Smooth muscle cell (in vitro differentiated cells): ENCODE measurements around the gene SPIRE1. TPM values are rescaled to one million over a fixed set of nuclear protein-coding genes. Genes with fewer than 3 reads are reported as not detected.

ENCODE experiments used
- DNase-seq: peaks from one replicate; lab custom pipeline; 2025; ENCODE audit not compliant: unreplicated experiment; lab: John Stamatoyannopoulos, UW
- H2AFZ ChIP-seq: fragments of 200-600 bp; sonication (generic); 2 replicates; pipeline ENCODE4 v1.6.0; 2016; ENCODE audit warnings: antibody characterized with exemption, low read depth, mild to moderate bottlenecking
- H3F3A ChIP-seq: fragments of 200-600 bp; sonication (generic); 2 replicates; pipeline ENCODE4 v1.6.0; 2017; ENCODE audit warnings: antibody characterized with exemption, low read depth
- H3K27ac ChIP-seq: fragments of 200-600 bp; sonication (generic); 2 replicates; pipeline ENCODE4 v1.5.1; 2016; ENCODE audit warnings: low read depth, mild to moderate bottlenecking
- H3K27me3 ChIP-seq: fragments of 200-600 bp; sonication (generic); 2 replicates; pipeline ENCODE4 v1.6.1; 2016; ENCODE audit warnings: low read depth, mild to moderate bottlenecking
- H3K36me3 ChIP-seq: fragments of 200-600 bp; sonication (generic); 2 replicates; pipeline ENCODE4 v1.5.1; 2016; ENCODE audit warnings: low read depth
- H3K4me1 ChIP-seq: fragments of 200-600 bp; sonication (generic); 2 replicates; pipeline ENCODE4 v1.5.1; 2016; ENCODE audit warnings: low read depth
- H3K4me2 ChIP-seq: fragments of 200-600 bp; sonication (generic); 2 replicates; pipeline ENCODE4 v1.6.0; 2016; ENCODE audit warnings: mild to moderate bottlenecking
- H3K4me3 ChIP-seq: fragments of 200-600 bp; sonication (generic); 2 replicates; pipeline ENCODE4 v1.5.1; 2016; ENCODE audit warnings: mild to moderate bottlenecking
- H3K79me2 ChIP-seq: fragments of 200-600 bp; sonication (generic); 2 replicates; pipeline ENCODE4 v1.6.0; 2016; ENCODE audit warnings: low read depth, mild to moderate bottlenecking
- H3K9ac ChIP-seq: fragments of 200-600 bp; sonication (generic); 2 replicates; pipeline ENCODE4 v1.6.0; 2016; ENCODE audit warnings: low read depth
- H3K9me3 ChIP-seq: fragments of 200-600 bp; sonication (generic); replicated peaks from 2 replicates; pipeline ENCODE4 v1.5.1; 2016; ENCODE audit warnings: low read depth
- H4K20me1 ChIP-seq: fragments of 200-600 bp; sonication (generic); 2 replicates; pipeline ENCODE4 v1.6.0; 2016; ENCODE audit warnings: low read depth
- CTCF ChIP-seq: fragments of 200-600 bp; sonication (generic); IDR thresholded peaks from 2 replicates; pipeline ENCODE4 v1.5.1; 2017; ENCODE audit warnings: borderline replicate concordance, mild to moderate bottlenecking, antibody characterized with exemption; ENCODE audit not compliant: insufficient read depth, poor library complexity, severe bottlenecking
- WGBS: methylation state at CpG from one replicate; pipeline ENCODE4 v1.1.7; 2016; ENCODE audit warnings: low lambda C conversion rate; 5-methylcytosine and 5-hydroxymethylcytosine counted together
- polyA plus RNA-seq: library from polyadenylated mRNA; unstranded; fragments of >200 nt; fragmentation: Nextera tagmentation; extraction: Ambion mirVana; gene quantifications from 2 replicates; pipeline ENCODE4 v1.2.1, GENCODE V29; 2016
- total RNA-seq: library from RNA; depleted of rRNA; stranded (reverse); fragments of >200 nt; gene quantifications from 2 replicates; pipeline ENCODE4 v1.2.3, GENCODE V29; 2014

SPIRE1 gene
- total and polyA plus RNA-seq, 2 experiments from 2014 or later = 12.6 to 18.1 TPM

- peaks cover 7% of the 10 kb centered on the region for H4K20me1 ChIP-seq
- no peak overlapping the region for H2AFZ ChIP-seq
- no peaks in the 10 kb centered on the region for H3K36me3 ChIP-seq
- no peak overlapping the region for H3K4me2 ChIP-seq
- no peak overlapping the region for H3K27ac ChIP-seq
- 78% methylated on average over 3 of the region's 3 CpGs for WGBS
- no peak overlapping the region for H3K4me3 ChIP-seq
- peaks cover 11% of the 10 kb centered on the region for H3F3A ChIP-seq
- H3K9ac ChIP-seq = no peak overlapping the region
- no peaks in the 10 kb centered on the region for H3K27me3 ChIP-seq
- H3K4me1 ChIP-seq = peaks cover 15% of the 10 kb centered on the region
- H3K9me3 ChIP-seq = no peaks in the 10 kb centered on the region
- DNase-seq = no peak
- H3K79me2 ChIP-seq = peaks cover 26% of the 10 kb centered on the region
- TF ChIP-seq CTCF = no peak
Observed at GRCh38 chr18:12599966-12600365, 57.9 kb downstream of the SPIRE1 start.

GRCh38 chr18:12599543-12599942 lies 58.4 kb downstream of the SPIRE1 start:
- Histone ChIP-seq H3K4me1 (peaks cover 15% of the 10 kb centered on the region), H3K4me2 (no peak overlapping the region), H4K20me1 (peaks cover 7% of the 10 kb centered on the region), H3K27ac (peak overlapping the region; percentile 99), H3K9me3 (no peaks in the 10 kb centered on the region), H3K9ac (no peak overlapping the region), H3K36me3 (no peaks in the 10 kb centered on the region), H3K4me3 (no peak overlapping the region), H3K27me3 (no peaks in the 10 kb centered on the region), H2AFZ (no peak overlapping the region), H3K79me2 (peaks cover 30% of the 10 kb centered on the region), H3F3A (peaks cover 11% of the 10 kb centered on the region)
- DNase-seq = no peak
- no peak for TF ChIP-seq CTCF

- Histone ChIP-seq H4K20me1 (peaks cover 3% of the 10 kb centered on the region), H3K27me3 (no peaks in the 10 kb centered on the region), H3K4me3 (peak overlapping the region; percentile 17), H3K36me3 (no peaks in the 10 kb centered on the region), H3K9ac (peak overlapping the region; percentile 79), H3F3A (peaks cover 11% of the 10 kb centered on the region), H3K27ac (peak overlapping the region; percentile 99), H2AFZ (no peak overlapping the region), H3K4me1 (peaks cover 15% of the 10 kb centered on the region), H3K9me3 (no peaks in the 10 kb centered on the region), H3K4me2 (peak overlapping the region; percentile 84), H3K79me2 (peaks cover 38% of the 10 kb centered on the region)
- no peak for TF ChIP-seq CTCF
- no peak for DNase-seq
- WGBS = 52% methylated on average over 3 of the region's 3 CpGs
Observed at GRCh38 chr18:12598181-12598930, 59.6 kb downstream of the SPIRE1 start.

GRCh38 chr18:12597760-12598159 lies 60.1 kb downstream of the SPIRE1 start:
- no peak for TF ChIP-seq CTCF
- Histone ChIP-seq H3K79me2 (peaks cover 43% of the 10 kb centered on the region), H4K20me1 (peaks cover 3% of the 10 kb centered on the region), H3K4me3 (peak overlapping the region; percentile 17), H3K4me1 (peaks cover 15% of the 10 kb centered on the region), H3K27me3 (no peaks in the 10 kb centered on the region), H3K36me3 (no peaks in the 10 kb centered on the region), H3F3A (peaks cover 11% of the 10 kb centered on the region), H2AFZ (no peak overlapping the region), H3K4me2 (peak overlapping the region; percentile 84), H3K9me3 (no peaks in the 10 kb centered on the region), H3K27ac (peak overlapping the region; percentile 99), H3K9ac (peak overlapping the region; percentile 79)
- WGBS = 20% methylated on average over 5 of the region's 5 CpGs
- no peak for DNase-seq
